OCI-M2 (cell line): Measurements from ENCODE around the gene TASL.
"Not testable (repeated sequence)": the region's sequence is repeated elsewhere in the genome, so short reads cannot be mapped to it uniquely, and the experiment has no call there.

Experiments
- DNase-seq: peaks from one replicate; lab custom pipeline; 2025; ENCODE audit not compliant: unreplicated experiment; lab: John Stamatoyannopoulos, UW

The TASL gene

DNA sequence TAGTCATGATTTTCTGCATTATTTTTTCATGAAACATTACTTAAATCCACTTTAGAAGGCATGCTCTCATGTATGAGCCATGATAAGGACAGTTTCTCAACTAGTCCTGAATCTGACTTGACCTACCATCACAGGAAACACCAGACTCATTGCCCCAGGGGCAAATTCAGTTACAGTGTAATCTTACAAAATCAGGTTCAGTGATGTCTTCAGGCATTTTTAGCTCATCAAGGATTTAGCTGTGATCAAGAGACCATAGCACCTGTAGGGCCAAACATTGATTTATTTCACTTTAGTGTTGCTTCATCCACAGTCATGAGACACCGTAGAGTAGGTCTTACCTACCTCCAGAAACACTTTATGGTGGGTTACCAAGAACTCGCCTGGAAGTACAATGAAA, 3.1 kb upstream of the TASL start:
- DNase-seq = no peak

DNA sequence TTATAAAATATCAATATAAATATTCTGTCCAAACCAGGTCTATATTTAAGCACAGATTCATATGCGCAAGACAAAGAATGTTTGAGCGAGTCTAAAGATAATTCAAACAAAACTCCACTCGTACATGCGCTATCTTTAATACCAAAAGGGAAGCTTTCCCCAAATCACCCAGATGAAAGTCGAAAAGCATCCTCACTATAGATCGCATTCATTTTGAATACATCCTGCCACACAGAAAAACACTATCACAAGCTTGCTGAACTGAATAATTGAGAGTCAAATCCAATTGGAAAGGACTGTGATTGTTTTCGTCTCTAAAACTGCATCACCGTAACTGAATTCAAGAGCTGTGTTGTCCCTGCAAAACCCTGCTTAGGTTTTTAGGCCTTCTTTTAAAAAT, 685 bp downstream of the TASL start:
- DNase-seq = no peak

DNA sequence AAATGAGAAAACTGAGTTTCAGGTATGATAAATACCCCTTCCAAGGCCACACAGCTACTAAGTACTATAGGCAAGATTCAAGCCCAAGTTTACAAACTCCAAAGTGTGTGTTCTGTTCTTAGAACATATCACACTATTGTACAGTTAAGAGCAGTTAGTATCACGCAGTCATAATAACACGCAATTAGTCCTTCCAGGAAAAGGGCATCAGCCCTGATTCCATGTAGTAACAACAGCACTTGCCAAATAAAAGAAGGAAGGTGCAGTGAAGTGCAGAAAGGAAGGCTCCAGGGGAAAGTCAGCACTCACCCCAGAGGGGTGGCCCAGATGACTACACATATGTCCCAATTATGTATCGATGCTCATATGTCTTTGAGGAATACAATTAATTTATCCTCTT, 4.4 kb downstream of the TASL start:
- no peak for DNase-seq

DNA sequence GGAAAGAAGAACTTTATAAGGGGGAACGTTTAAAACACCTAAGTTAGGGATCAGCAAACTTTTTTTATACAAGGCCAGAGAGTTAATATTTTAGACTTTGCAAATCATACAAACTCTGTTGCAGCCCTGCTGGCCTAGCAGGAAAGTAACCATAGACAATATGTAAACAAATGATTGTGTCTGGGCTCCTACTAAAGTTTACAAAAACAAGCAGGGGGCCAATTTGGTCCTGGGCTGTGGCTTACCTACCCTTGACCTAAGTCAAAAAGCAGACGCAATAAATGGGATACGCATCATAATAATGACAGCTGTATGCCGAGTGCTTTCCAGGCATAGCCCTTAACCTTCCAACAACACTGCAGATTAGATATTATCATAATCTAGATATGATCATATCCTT, 4.9 kb downstream of the TASL start:
- DNase-seq = no peak

DNA sequence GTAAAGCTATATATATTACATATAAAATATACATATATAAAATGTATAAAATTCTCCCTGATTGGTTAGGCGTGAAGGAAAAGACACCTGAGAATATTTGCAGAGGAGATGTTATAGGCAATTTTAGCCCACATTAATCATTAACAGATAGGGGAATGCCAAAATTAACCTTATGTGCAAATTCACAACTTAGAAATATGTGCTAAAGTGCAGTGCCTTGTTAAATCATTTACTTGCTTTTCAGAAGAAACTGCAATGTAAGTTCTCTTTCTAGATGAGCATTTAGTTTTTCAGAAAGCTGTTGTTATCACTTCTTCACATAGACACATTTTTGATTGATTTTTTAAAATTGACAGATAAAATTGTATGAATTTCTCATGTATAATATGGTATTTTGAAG, 5.6 kb downstream of the TASL start:
- no peak for DNase-seq

DNA sequence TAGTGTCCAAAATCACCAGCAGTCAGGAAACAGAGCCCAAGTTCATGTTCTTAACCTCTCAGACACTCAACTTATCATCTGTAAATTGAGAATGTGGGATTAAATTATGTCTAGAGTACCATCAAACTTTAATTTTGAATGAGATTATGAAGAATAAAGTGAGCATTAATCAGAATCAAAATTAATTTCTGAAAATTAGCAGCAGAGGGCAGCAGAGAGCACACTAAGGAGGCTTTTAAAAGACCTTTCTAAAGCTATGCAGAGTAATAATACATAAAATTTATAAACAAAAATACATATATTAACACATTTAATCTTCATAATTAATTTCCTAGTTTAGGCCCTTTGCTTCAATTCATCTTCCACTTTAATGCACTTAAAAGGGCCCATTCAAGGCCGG, 7.1 kb downstream of the TASL start:
- DNase-seq = no peak

DNA sequence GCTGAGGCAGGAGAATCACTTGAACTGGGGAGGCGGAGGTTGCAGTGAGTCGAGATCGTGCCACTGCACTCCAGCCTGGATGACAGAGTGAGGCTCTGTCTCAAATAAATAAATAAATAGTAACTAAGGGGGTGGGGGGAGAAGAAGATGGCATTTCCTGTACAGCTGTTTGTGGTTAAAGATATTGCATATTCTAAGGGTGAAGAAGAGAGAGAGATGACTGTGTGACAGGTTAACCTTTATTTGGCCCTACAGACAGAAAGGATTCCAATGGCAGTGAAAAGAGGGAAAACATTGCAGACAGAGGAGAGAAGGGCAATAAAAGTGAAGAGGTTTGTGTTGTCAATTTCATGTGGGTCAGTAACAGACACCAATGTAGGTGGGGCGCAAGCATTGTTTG, 9.4 kb downstream of the TASL start:
- DNase-seq = no peak

DNA sequence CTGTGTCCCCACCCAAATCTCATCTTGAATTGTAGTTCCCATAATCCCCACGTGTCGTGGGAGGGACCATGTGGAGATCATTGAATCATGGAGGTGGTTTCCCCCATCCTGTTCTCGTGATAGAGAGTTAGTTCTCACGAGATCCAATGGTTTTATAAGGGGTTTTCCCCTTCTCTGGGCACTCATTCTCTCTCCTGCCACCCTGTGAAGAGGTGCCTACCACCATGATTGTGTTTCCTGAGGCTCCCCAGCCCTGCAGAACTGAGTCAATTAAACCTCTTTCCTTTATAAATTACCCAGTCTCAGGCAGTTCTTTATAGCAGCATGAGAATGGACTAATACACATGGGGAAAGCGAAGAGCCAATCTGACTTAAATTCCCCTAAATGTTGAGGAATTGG, 14.5 kb downstream of the TASL start:
- not testable (repeated sequence) for DNase-seq

DNA sequence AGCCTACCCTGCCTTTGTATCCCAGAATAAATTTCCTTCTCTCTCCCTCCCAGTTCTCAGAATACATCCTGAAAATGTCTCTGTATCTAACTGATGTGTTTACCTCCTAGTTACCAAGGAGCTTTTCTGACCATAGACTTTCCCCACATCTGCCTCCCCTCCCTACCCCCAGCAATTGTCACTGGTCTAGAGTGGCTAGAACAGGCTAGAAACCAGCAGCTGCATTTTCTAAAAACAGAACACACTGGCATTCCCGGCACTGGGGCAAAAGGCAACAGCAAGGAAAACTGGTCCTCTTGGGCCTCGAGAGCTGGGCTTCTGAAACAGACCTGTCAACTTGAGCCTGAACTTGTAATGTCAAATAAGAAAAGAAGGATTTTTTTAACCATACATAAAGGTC, 16.4 kb downstream of the TASL start:
- DNase-seq = no peak

DNA sequence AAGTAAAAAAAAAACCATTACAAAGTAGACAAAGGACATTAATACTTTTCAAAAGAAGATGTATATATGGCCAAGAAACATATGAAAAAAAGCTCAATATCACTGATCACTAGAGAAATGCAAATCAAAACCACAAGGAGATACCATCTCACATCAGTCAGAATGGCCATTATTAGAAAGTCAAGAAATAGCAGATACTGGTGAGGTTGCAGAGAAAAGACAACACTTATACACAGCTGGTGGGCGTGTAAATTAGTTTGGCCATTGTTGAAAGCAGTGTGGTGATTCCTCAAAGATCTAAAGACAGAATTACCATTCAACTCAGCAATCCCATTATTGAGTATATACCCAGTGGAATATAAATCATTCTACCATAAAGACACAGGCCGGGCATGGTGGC, 39.3 kb downstream of the TASL start:
- no peak for DNase-seq

DNA sequence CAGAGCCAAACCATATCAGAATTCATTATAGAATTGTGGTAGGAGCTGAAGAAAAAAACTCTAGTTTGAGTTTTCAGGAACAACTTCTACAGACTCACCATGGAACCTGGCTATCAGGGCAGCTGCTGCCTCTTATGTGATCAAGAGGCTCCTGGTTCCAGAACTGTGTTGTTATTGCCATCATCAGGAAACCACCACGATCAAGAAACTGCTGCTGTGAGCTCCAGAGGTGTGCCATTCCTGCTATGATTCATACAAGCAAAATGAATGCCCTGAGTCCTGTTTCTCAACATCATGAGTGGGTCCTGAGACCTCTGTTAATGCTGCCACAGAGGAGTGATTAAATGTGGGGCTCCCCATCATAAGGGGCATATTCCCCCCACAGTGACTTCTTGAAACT, 43.7 kb downstream of the TASL start:
- no peak for DNase-seq

DNA sequence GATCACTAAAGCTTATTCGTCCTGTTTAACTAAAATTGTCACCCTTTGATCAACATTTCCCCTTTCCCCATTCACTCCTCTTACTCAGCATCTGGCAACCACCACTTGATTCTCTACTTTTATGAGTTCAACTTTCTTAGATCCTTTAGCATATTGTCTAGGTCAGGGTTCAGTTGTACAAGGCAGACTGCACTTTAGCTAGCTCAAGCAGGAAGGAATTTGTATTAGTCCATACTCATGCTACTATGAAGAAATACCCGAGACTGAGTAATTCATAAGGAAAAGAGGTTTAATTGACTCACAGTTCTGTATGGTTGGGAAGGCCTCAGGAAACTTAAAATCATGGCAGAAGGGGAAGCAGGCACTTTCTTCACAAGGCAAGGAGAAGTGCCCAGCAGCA, 44.3 kb downstream of the TASL start:
- DNase-seq = no peak

DNA sequence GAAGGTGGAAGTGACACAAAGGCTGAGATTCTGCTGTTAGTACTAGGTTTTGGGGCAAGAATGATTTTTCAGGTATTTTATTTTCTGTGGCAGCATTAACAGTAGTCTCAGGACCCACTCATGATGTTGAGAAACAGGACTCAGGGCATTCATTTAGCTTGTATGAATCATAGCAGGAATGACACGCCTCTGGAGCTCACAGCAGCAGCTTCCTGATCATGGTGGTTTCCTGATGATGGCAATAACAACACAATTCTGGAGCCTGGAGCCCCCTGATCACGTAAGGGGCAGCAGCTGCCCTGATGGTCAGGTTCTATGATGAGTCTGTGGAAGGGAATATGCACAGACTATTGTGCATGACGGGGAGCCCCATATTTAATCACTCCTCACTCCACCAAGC, 47.0 kb downstream of the TASL start:
- no peak for DNase-seq

DNA sequence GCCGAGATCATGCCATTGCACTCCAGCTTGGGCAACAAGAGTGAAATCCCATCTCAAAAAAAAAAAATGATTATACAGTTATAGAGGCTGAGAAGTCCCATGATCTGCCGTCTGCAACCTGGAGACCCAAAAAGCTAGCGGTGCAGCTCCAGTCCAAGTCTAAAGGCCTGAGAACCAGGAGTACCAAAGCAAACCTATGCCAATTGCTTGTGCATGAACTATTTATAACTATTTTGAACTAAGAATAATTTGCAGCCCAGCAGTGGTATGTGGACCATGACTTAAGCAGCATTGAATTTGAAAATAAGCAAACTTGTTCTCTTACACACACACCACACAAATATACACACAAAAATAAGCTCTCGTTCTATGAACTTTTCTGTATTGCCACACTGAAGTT, 51.8 kb downstream of the TASL start:
- DNase-seq = no peak

DNA sequence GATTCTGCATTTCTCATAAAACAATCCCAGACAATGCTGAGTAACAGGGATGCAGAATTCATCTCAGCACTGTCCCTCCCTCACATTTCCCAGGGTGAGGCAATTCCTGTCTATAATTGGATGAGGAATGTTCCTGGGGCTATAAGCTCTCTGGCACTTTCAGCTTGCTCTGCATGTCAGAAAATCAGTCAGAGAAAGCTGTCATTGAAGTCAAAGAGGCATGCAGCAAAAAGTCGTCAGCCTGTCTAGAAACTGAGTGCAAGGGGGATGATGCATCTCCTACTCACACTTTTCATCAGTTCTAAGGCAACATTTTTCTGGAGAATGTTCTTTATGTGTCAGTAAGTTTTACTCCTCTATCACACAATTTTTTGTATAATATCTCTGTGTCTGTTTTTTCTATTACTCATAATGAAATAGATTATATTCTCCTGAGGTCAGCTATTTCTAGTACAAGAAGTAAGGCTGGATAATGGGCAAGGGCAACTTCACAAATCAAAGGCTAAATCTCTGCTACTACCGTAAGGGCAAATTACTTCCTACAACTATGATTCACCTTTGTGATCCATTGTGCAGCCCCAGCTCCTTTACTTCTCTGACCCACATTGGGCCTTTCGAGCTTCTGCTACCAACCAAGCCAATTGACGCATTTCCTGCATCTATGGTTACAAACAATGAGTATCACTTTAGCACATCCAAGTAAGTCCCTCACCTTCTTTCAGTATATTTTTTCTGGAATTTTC, 56.0 kb downstream of the TASL start:
- no peak for DNase-seq

DNA sequence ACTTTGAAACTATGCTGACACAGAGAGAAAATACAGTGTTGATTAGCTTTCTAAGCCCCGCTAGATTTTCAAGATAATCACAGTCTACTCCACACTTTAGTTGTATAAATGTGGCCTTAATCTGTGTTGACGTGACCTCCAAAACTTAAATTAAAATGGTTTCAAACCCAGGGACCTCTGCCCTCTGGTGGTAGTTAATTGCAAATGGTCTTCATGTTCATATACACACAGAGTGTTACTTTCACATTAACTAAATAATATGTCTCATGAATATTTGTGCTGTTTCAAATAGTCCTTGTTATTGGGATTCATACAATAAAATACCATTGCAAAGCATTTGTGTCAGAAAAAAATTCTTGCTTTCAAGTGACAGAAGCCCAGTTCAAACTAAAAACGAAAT, 64.3 kb downstream of the TASL start:
- no peak for DNase-seq
